Measurements from ENCODE around the gene CDH13.

Gene CDH13

DNA sequence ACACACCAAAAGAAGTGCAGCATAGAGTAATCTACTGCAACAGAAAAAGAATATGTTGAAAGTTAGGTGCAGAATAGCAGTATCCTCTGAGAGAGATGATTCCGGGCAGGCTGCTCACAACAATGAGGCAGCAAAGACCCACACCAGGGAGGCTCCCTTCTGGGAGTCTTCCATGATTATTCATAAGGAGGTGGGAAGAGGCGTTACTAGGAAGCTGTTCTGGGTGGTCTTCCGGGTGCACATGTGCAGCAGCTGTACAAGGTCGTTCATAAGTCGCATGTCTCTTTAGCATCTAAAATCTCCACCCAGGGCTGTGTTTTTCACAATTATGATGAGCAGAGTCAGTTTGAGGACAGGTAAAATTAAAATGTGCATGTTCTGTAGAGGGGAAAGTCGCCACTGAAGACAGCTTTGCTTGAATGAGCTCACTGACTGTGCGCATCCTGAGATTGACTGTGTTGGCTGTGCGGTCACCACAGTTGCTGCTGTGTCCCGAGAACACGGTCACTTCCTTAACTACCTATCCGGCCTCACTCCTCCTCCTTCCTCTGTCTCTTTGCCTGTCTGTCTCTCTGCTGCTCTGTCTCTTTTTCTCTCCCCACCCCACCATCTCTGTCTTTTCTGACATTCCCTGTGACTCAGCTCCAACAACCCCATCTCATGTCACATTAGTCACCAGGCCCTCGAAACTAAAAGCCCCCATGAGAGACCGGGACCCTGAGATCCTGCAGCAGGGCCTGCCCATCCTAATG, 1055.5 kb downstream of the CDH13 start:
- in situ Hi-C loops (cut with MboI; ENCODE audit: low sequenced_read_pairs): no loop called here

- in situ Hi-C loops (cut with MboI; ENCODE audit: low sequenced_read_pairs): no loop called here
Measured at GRCh38 chr16:83682868-83683235, 1056.1 kb downstream of the CDH13 start.

DNA sequence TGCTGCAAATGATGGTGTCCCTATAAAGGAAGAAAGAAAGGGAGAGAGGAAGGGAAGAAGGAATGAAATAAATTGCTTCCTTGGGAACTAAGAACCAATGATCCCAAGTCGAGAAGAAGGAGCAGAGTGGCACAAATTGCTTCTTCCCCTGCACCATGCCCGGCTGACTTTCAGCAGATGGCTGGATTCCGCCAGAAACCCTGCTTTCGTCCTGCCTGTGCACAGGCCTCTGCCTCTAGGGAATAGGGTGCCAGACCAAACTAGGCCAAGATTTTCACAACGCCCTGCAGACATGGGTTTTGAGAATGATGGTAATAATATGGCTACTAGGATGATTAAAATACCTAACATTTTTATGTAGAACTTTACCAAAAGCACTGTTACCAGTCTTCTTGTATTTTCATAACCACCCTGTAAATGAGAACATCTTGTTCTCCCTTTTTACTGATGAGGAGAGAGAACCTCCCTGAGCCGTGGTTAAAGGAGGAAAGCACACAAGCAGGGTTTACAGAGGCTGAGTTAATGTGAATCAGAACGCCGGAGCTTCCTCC, 1058.9 kb downstream of the CDH13 start:
- in situ Hi-C loops (cut with MboI; ENCODE audit: low sequenced_read_pairs): no loop called here

DNA sequence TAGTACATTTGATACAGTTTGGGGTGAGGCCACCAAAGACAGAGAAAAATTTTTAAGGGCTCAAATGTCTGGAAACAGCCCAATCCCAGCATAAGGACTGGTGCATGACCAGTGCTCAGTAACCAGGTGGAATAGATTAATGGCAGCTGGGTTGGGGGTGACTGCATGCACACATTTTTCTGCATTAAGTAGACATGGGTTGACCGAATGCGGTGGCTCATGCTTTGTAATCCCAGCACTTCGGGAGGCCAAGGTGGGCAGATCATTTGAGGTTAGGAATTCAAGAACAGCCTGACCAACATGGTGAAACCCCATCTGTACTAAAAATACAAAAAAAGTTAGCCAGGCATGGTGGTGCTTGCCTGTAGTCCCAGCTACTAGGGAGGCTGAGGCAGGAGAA, 1060.0 kb downstream of the CDH13 start:
- in situ Hi-C loops (cut with MboI; ENCODE audit: low sequenced_read_pairs): no loop called here

GRCh38 chr16:83689385-83689831, 1062.6 kb downstream of the CDH13 start:
- in situ Hi-C loops (cut with MboI; ENCODE audit: low sequenced_read_pairs): no loop called here

DNA sequence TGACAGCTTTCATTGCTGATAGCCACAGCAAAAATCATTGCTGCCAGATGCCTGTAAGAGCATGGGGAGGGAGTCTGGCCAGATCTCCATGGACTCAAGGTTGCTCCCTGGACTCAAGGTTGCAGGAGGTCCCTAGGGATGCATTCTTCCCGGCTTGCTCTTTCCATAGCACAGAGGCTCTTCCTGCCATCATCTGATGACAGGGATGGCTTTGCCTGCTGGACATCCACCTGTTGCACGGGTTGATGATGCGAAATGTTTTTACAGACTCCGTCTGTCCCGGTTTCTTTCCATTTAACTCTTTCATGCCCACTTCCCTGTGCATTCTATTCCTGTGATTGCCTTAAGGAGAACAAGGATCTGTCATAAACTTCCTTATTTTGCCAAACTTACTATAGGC, 1065.5 kb downstream of the CDH13 start:
- in situ Hi-C loops (cut with MboI; ENCODE audit: low sequenced_read_pairs): no loop called here

GRCh38 chr16:83698964-83699363, 1072.2 kb downstream of the CDH13 start:
- in situ Hi-C loops (cut with MboI; ENCODE audit: low sequenced_read_pairs): no loop called here

- in situ Hi-C loops (cut with MboI; ENCODE audit: low sequenced_read_pairs): no loop called here
Measured at GRCh38 chr16:83699817-83700216, 1073.0 kb downstream of the CDH13 start.

- in situ Hi-C loops (cut with MboI; ENCODE audit: low sequenced_read_pairs): no loop called here
Measured at GRCh38 chr16:83700918-83701317, 1074.1 kb downstream of the CDH13 start.

DNA sequence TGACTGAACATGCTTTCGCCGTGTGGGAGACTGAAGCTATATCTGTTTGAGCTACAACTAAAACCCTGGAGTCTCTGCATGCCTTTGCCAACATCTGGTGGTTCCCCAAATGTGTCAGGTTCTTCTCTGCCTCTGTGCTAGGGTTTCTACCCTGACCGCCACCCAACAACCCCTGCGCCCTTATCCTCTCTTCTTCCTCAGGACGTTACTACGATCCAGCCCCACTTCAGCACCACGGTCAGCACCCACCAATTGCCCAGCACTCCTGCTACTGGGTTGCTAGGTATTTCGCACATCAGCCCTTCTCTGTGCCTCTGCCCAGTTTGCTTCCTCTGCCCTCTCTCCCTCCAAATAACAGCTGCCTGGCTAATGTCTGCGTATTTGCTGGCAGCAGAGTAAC, 1074.7 kb downstream of the CDH13 start:
- in situ Hi-C loops (cut with MboI; ENCODE audit: low sequenced_read_pairs): no loop called here

GRCh38 chr16:83704656-83705055, 1077.9 kb downstream of the CDH13 start:
- in situ Hi-C loops (cut with MboI; ENCODE audit: low sequenced_read_pairs): no loop called here

DNA sequence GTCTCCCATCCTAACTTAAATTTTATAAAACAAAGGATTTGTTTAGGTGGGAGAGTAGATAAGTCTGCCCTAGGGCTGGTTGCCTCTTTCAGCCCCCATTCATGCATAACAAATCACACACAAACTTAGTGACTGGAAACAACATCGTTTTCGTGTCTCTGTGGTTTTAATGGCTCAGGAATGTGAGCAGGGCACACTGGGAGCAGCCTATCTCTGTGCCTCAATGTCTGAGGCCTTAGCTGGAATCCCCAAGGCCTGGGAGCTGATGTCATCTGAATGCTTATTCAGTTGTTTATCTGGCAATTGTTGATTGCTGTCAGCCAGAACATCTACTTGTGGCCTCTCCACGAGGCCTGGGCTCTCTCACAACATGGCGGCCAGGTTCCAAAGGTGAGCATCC, 1079.1 kb downstream of the CDH13 start:
- in situ Hi-C loops (cut with MboI; ENCODE audit: low sequenced_read_pairs): no loop called here

DNA sequence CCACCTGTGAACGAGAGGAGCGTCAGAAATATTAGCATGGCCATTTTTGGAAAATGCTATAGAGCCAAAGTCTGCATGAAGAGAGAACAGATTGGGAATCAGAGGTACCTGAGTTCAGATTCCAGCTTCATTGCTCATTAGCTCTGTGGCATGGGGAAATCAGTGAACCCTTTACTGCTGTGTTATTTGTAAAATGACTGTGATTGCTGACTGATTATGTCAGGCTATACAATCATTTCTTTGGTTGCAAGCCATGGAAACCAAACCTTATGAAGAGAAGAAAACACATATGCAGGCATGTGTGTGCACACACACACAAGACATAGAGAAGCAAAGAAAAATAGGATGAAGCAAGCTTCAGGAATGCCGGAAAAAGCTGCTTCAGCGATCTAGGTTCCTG, 1079.6 kb downstream of the CDH13 start:
- in situ Hi-C loops (cut with MboI; ENCODE audit: low sequenced_read_pairs): no loop called here

GRCh38 chr16:83711069-83711468, 1084.3 kb downstream of the CDH13 start:
- in situ Hi-C loops (cut with MboI; ENCODE audit: low sequenced_read_pairs): no loop called here

- in situ Hi-C loops (cut with MboI; ENCODE audit: low sequenced_read_pairs): no loop called here
Measured at GRCh38 chr16:83713597-83713996, 1086.8 kb downstream of the CDH13 start.

DNA sequence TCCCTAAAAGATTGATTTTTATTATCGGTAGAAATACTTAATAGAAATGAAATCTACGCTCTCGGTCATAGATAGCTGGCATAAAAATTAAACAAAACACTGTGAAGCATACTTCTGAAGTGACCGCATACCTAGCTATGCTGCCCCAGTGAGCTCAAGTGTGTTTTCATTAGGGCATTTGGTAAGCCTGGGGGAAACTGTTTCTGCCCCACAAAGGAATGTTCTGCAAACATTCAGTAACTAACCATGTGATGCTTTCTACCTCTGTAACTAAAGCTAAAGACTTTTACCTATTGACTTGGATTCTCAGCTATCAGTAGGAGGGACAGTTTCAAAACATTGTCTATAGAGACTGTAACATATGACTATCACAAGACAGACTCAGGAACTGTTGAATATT, 1087.5 kb downstream of the CDH13 start:
- in situ Hi-C loops (cut with MboI; ENCODE audit: low sequenced_read_pairs): no loop called here

DNA sequence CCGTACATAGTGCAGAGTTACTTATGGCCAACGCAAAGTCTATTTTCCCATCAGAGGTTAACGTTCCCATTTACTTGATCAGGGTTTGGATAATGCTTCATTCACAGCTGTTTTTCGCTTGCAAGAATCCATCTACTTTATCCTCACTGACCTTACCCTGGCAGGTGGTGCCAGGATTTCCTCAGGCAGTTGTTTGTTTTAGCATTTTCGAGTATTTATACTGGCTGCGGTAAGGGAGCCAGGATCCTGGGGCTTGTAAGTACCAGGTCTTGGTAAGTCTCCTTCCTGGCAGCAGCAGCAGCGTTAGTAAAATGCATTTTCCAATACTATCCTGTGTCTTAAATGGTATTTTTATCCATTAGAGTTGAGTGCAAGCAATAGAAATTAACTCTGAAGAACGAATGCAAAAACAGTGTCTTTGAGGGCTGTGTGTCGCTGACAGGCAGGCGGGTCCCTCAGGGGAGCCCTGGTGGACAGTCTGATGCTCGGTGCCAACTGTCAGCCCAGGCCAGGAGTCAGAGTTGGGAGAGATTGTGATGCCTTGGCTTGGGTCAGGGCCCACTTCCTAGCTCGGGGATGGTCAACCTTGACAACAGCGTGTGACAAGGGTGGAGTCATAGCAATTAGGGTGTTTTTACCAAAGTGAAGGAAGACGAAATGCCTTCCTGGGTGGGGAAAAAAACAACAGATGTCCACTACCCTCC, 1088.6 kb downstream of the CDH13 start:
- in situ Hi-C loops (cut with MboI; ENCODE audit: low sequenced_read_pairs): no loop called here

DNA sequence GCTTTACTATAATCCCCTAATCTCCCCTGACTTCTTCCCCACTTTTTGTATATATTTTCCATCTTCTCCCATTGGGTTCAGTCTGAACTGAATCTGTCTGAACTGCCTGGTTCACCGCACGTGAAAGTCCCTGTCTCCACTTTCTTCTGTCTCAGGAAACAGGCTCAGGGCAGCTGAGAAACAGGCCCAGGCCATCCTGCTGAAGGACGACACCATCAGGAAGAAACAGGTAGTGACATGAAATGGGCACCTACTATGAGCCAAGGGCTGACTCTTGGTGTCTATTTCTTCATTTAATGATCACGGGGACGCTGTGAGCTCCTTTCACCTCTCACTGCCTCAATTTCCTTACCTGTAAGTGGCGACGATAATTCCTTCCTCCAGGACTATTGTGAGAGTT, 1090.5 kb downstream of the CDH13 start:
- in situ Hi-C loops (cut with MboI; ENCODE audit: low sequenced_read_pairs): no loop called here

DNA sequence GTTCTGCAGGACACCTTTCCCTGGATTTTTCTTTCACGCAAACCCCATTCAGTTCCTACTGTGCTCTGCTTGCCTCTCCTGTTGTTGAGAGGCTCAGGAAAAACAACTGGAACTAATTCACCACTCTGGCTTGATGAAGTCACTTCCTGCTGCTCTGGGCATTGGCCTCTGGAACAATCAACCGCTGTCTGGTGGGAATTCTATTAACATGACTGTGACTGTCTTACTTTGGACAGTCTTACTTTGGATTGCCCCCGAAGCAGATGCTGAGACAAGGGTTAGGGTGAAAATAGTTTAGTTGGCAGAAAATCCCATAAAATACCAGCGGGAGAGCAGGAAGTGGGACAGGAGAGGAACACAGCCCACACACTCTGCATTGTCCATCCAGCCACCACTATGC, 1091.0 kb downstream of the CDH13 start:
- in situ Hi-C loops (cut with MboI; ENCODE audit: low sequenced_read_pairs): no loop called here

- in situ Hi-C loops (cut with MboI; ENCODE audit: low sequenced_read_pairs): no loop called here
Measured at GRCh38 chr16:83720213-83720612, 1093.4 kb downstream of the CDH13 start.

GRCh38 chr16:83720981-83721380, 1094.2 kb downstream of the CDH13 start:
- in situ Hi-C loops (cut with MboI; ENCODE audit: low sequenced_read_pairs): no loop called here

GRCh38 chr16:83721676-83722075, 1094.9 kb downstream of the CDH13 start:
- in situ Hi-C loops (cut with MboI; ENCODE audit: low sequenced_read_pairs): no loop called here
